Fibroblast of the aortic adventitia (primary cell): Measurements from ENCODE around the gene MAVS. TPM values are rescaled to one million over a fixed set of nuclear protein-coding genes. Genes with fewer than 3 reads are reported as not detected.
A peak's percentile ranks its signal among the peaks of the same experiment; 100 is the strongest.
"Not testable (repeated sequence)": the region's sequence is repeated elsewhere in the genome, so short reads cannot be mapped to it uniquely, and the experiment has no call there.

ENCODE experiments used
- DNase-seq: peaks from one replicate; pipeline ENCODE4 v3.0.0-alpha.2; 2010; ENCODE audit warnings: low read depth
- H3K4me3 ChIP-seq: 2 replicates; pipeline ENCODE4 v1.5.1; 2011; ENCODE audit warnings: low read depth, mild to moderate bottlenecking, control low read depth, low read length, moderate library complexity
- CTCF ChIP-seq: IDR thresholded peaks from 2 replicates; pipeline ENCODE4 v1.5.1; 2011; ENCODE audit warnings: mild to moderate bottlenecking, low read length, control low read depth, inconsistent platforms; ENCODE audit not compliant: insufficient read depth
- total RNA-seq: library from RNA; depleted of rRNA; stranded (reverse); fragments of >200 nt; gene quantifications from 2 replicates; pipeline ENCODE4 v1.2.3, GENCODE V29; 2012; ENCODE audit warnings: low replicate concordance

Gene MAVS
- total RNA-seq, 1 donor: 23.7 TPM

- no peak for DNase-seq
- TF ChIP-seq CTCF: no peak
- peak overlapping the region; percentile 88 for H3K4me3 ChIP-seq
Measured at GRCh38 chr20:3820901-3821727, 25.5 kb upstream of the MAVS start.

GRCh38 chr20:3821996-3822395 lies 24.6 kb upstream of the MAVS start:
- no peak for TF ChIP-seq CTCF
- no peak overlapping the region for H3K4me3 ChIP-seq
- DNase-seq: no peak

GRCh38 chr20:3823881-3824280 lies 22.8 kb upstream of the MAVS start:
- no peak for TF ChIP-seq CTCF
- no peak for DNase-seq
- H3K4me3 ChIP-seq: no peak overlapping the region

GRCh38 chr20:3825526-3825925 lies 21.1 kb upstream of the MAVS start:
- H3K4me3 ChIP-seq: no peak overlapping the region
- DNase-seq: no peak
- TF ChIP-seq CTCF: no peak

- TF ChIP-seq CTCF: no peak
- H3K4me3 ChIP-seq: no peak overlapping the region
- no peak for DNase-seq
Measured at GRCh38 chr20:3826420-3826819, 20.2 kb upstream of the MAVS start.

GRCh38 chr20:3828798-3829197 lies 17.8 kb upstream of the MAVS start:
- DNase-seq: no peak
- TF ChIP-seq CTCF: no peak
- no peak overlapping the region for H3K4me3 ChIP-seq

- DNase-seq, H3K4me3 ChIP-seq: not testable (repeated sequence)
Measured at GRCh38 chr20:3829891-3830290, 16.7 kb upstream of the MAVS start.
